ENCODE data around the gene MYRFL.

DNA sequence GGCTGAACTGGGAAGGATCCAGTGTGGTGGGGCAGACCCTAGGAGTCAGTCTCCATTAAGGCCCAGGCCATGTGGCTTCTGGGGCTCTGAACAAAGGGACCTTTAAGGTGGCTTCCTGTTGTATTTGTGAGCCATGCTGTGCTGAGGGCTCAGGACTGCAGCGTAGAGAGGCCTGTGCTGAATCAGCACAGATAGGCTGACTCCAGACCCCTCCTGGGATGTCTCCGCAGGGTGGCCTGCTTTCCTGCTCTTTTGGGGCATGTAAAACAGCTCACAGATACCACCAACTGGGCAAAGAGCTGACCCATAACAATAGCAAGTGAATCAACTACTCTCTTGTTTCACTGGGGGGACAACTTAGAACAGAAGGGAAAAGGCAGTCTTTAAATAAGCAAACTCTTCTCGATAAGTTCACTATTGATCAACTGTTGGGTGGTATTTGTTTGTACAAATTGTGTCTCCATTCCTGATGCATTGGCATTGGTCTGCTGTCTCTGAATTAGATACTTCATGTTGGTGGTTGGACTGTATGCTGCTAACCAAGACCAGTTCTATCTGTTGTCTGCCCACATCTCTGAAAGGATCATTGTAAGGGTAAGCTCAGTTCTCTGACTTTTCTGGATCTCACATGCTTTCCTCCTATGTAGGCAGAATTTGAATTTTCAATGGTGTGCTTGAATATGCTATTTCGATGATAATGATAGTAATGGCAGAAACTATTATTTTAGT, 71.8 kb downstream of the MYRFL start:
- TF ChIP-seq, protein P1, sequence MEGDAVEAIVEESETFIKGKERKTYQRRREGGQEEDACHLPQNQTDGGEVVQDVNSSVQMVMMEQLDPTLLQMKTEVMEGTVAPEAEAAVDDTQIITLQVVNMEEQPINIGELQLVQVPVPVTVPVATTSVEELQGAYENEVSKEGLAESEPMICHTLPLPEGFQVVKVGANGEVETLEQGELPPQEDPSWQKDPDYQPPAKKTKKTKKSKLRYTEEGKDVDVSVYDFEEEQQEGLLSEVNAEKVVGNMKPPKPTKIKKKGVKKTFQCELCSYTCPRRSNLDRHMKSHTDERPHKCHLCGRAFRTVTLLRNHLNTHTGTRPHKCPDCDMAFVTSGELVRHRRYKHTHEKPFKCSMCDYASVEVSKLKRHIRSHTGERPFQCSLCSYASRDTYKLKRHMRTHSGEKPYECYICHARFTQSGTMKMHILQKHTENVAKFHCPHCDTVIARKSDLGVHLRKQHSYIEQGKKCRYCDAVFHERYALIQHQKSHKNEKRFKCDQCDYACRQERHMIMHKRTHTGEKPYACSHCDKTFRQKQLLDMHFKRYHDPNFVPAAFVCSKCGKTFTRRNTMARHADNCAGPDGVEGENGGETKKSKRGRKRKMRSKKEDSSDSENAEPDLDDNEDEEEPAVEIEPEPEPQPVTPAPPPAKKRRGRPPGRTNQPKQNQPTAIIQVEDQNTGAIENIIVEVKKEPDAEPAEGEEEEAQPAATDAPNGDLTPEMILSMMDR (IDR thresholded peaks at IDR 0.05; ENCODE audit: low read depth, low read length) = no peak
- no peak for TF ChIP-seq EZH2phosphoT487 (IDR thresholded peaks at IDR 0.05; ENCODE audit: low read depth)

All from OCI-LY3 (cell line).